GM21825 (cell line): Measurements from ENCODE around the gene GLB1L3.
A peak's percentile ranks its signal among the peaks of the same experiment; 100 is the strongest.
"Not testable (repeated sequence)": the region's sequence is repeated elsewhere in the genome, so short reads cannot be mapped to it uniquely, and the experiment has no call there.

ENCODE experiments used
- ATAC-seq: cut with Tn5 transposase; IDR thresholded peaks from one replicate; pipeline ENCODE4 v1.9.1; 2021; ENCODE audit warnings: mild to moderate bottlenecking, moderate library complexity; ENCODE audit not compliant: unreplicated experiment

The GLB1L3 gene

DNA sequence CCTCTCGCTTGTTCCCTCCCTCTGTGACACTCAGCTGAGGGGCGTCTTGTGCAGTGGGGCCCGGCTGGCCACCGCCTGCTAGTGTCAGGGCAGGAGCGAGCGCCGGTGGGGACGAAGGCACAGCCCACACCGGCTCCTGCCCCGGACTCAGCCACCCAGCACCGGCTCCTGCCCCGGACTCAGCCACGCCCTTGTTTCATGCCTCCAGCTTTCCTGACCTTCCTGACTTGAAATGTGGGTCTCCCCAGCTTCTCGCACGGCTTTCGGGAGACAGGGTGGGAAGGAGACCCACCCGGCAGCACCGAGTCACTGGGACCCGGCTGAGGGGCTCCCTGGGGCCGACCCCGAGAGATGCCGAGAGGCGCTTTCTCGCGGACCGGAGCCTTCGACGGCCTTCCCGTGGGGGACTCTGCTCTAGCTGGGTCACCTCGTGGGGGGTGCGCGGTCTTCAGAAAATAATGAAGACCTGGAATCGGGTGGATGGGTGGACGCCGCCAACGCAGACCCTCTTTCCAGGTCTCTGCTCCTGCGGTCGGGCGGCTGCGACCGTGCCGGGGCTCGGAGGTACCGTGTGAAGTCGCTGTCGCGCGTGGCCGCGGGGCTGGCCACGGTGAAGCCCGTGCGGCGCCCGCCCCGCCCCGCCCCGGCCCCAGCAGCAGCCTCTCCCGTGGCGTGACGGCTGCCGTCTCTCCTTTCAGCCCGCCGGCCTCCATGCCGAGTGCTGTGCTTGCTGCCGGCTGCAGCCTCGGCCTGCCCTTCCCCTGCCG is 65.8 kb downstream of the GLB1L3 start:
- ATAC-seq = no peak

- no peak for ATAC-seq
These were observed 66.6 kb downstream of the GLB1L3 start for GRCh38 chr11:134342572-134343340.

- no peak for ATAC-seq
These were observed 67.5 kb downstream of the GLB1L3 start for GRCh38 chr11:134343646-134344045.

DNA sequence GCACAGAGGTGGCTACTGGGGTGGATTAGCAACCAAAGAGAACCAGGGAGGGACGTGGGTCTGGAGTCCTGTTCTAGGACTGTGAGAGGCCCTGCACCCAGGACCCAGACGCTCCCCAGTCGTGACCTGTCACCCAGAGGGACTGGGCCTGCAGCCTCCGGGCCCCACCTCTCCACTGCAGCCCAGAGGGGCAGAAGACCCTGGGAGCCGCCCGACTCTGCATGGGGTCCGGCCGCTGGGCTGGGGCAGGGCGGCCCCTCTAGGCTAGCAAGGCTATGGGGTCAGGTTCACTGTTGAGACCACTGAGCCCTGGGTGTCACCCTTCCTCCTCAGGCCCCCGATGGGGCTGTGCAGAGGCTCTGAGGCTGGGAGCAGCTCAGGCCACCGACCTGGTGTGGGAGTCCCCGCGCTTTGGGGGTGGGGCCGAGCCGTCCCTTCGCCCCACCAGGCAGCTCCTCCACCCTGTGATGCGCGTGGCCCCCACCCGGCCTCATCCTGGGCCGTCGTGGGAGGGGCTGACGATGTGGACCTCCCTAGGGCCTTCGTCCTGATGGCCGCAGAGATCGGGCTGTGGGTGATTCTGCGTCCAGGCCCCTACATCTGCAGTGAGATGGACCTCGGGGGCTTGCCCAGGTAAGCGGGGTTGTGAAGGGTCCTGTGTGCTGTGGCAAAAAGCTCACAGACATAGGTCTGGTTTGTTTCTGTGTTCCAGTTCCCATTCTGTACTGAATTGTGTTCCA is 68.5 kb downstream of the GLB1L3 start:
- ATAC-seq = not testable (repeated sequence)

- no peak for ATAC-seq
These were observed 69.0 kb downstream of the GLB1L3 start for GRCh38 chr11:134345237-134345550.

GRCh38 chr11:134346101-134346975 is 70.2 kb downstream of the GLB1L3 start:
- no peak for ATAC-seq

DNA sequence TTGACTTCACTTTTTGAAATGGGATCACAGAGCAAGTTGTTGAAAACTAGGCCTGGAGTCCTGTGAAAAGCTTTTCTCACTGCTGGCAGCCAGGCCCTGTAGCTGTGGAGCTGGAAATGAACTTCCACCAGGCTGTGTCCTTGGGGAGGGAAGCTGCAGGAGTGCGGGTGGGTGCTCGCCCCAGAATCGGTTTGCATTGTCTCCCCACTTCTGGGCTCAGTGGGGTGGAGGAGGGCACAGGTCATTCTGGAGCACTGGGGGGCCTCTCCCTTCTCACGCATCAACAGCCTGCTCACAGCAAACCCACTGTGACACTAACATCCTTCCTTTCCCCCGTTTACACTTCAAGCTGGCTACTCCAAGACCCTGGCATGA is 70.8 kb downstream of the GLB1L3 start:
- no peak for ATAC-seq

GRCh38 chr11:134347441-134347840 is 71.3 kb downstream of the GLB1L3 start:
- ATAC-seq = no peak

DNA sequence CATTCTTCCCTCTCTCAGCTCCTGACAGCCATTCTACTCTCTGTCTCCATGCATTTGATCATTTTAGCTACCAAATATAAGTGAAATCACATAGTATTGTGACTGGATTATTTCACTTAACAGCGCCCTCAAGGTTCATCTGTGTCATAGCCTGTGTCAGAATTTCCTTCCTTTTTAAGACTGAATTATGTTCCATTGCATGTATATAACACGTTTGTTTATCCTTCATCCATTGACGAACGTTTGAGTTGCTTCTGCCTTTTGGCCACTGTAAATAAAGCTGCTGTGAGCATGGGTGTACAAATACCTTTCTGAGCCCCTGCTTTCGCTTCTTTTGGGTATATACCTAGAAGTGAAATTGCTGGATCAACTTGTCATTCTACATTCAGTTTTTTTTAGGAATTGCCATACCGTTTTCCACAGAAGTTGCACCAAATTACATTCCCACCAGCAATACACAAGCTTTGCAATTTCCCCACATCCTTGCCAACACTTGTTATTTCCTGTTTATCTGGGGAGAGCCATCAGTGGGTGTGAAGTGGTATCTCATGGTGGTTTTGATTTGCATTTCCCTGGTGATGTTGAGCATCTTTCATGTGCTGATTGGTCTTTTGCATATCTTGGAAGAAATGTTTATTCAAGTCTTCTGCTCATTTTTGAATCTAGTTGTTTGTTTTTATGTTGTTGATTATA is 73.1 kb downstream of the GLB1L3 start:
- ATAC-seq = no peak

DNA sequence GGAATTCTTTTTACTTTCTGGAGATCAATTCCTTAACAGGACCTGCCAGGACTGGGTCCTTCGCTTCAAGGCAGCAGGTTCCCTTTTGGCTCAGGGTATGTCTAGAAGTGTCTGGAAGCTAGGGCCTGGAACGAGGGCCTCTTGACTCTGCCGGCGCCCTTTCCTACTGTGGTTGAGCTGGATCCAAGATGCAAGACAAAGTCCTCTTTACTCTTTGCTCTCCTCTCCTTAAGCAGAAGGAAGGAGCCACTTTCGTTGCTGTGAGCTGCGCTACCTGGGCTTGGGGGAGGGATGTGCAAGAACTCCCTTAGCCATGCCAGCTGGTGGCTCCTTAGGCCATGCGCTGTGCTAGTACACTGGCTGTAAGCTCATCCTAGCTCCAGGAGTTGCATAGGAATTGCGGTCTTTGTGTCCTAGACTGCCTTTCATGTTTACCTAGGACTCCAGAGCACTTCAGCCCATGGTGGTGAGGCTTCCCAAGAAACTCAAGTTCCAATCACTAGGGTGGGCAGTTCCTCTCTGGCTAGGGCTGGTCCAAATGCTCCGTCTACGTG is 73.7 kb downstream of the GLB1L3 start:
- ATAC-seq = peak; percentile 27

GRCh38 chr11:134350381-134350780 is 74.2 kb downstream of the GLB1L3 start:
- peak; percentile 73 for ATAC-seq

- ATAC-seq = no peak
These were observed 75.9 kb downstream of the GLB1L3 start for GRCh38 chr11:134352111-134352510.

DNA sequence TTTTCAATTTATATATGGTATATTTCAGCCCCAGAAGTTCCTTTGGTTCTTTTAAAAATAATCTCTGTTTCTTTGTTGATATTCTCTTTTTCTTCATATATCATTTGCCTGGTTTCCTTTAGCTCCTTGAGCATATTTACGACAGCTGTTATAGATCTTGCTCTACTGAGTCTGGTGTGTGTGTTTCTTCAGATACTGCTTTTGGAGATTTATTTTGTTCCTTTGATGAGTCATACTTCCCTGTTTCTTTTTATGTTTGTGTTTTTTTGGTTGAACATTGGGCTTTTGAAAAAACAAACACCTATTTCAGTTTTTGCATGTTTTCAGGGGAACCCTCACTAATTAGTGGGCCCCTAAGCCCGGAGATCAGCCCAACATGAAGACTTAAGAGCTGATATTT is 79.0 kb downstream of the GLB1L3 start:
- ATAC-seq = no peak

DNA sequence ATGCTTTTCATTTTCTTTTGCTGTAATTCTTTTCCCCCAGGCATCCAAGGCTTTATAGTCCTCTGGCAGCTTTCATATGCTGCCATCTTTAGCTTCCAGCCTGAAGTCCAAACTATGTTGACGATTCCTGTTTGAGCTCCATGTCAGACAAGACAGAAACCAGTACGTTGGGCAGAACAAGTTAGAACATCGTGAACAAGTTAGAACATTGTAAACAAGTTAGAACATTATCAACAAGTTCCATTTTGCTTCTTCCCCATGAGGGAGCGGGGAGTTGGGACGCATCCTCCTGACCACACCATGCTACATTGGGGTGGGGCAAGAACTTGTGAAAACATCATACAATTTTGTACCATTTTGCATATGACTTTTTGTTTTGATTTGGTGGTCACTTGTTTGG is 79.5 kb downstream of the GLB1L3 start:
- no peak for ATAC-seq

GRCh38 chr11:134356656-134357544 is 80.7 kb downstream of the GLB1L3 start:
- no peak for ATAC-seq

DNA sequence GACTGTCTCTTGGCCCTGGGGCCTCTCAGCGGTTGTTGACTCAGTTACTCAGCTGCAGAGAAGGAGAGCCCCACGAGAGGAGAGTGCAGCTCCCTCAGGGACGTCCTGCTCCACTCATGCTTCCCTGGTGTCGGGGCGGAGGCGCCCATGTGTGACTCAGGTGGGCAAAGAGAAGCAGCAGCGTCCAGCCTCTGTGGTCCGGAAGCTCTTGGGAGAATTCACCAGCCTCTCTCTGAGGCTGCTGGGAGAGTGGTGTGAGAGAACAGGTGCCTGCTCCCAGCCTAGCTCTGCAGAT is 81.3 kb downstream of the GLB1L3 start:
- no peak for ATAC-seq

DNA sequence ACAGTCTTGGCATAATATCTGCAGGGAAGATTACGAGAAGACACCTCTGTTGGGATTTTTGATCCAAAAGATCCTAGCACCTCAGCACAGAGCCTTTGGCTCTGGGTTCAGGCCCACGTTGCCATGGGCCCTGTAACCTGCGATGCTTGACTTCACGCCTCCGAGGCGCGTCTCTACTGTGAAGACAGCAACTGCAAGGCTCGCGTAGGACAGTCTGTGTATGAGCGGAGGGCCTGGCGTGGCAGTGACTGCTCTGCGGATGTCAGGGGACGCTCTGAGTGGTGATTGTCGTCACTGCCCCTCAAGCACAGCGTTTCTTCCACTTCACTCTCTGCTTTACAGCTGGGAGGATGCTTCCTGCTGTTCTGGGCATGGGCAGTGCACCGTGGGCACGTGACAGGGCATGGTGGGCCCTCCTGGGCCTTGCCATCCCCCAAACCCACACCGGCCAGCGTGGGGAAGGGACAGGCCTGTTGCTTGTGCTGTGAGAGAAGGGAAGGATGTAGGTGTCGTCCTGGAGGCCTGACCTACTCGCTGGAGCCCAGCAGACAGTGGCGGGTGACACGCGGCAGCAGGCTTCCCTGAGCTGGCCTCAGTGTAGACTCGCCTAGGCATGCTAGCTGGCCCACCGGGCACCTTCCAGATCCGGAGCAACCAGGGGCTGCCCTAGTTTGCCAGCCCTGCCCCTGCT is 82.1 kb downstream of the GLB1L3 start:
- ATAC-seq = no peak

GRCh38 chr11:134358856-134359490 is 82.8 kb downstream of the GLB1L3 start:
- no peak for ATAC-seq
